K562 (cell line): ENCODE measurements around the gene ULBP1. TPM values are rescaled to one million over a fixed set of nuclear protein-coding genes. Genes with fewer than 3 reads are reported as not detected.
"Not testable (repeated sequence)": the region's sequence is repeated elsewhere in the genome, so short reads cannot be mapped to it uniquely, and the experiment has no call there.

Experiments used
- ATAC-seq: fragments of 200-7000 bp; cut with Tn5 transposase; 3 replicates; pipeline ENCODE4 v1.9.1; 2020; ENCODE audit warnings: moderate library complexity
- BruUV-seq: library from RNA; stranded (reverse); fragments of 400-500 nt; replicated peaks from 2 replicates; lab custom pipeline; 2021; lab: Mats Ljungman, UMichigan
- CTCF ChIA-PET: fragments of 300-600 bp; formaldehyde crosslinking; extraction: SDS; loops from one replicate; lab custom pipeline; 2021; ENCODE audit warnings: low intra/inter-chr PET ratio; lab: Yijun Ruan, JAX
- POLR2A ChIA-PET: fragments of 300-600, 350-650 bp; sonication (Branson Sonifier 250); formaldehyde crosslinking; extraction: SDS; loops from one replicate; lab custom pipeline; 2021; ENCODE audit warnings: antibody characterized with exemption, inconsistent platforms; lab: Yijun Ruan, JAX
- DNase-seq, 4 experiments: peaks; one replicate each; pipeline versions ENCODE4 v3.0.0 to v3.0.0-alpha.2; 2011 to 2018; ENCODE audit warnings: low spot score in 3 of 4, mixed read lengths in 3 of 4; ENCODE audit errors: extremely low read depth in 1 of 4
- FAIRE-seq: peaks from 2 replicates; lab custom pipeline; 2011; peaks lifted over from hg19 to GRCh38; lab: Jason Lieb, UNC
- H2AFZ ChIP-seq: 2 replicates; pipeline ENCODE4 v1.6.0; 2011; ENCODE audit warnings: low read depth, low read length, control low read depth, inconsistent platforms
- H3K27ac ChIP-seq: fragments of 200-600 bp; 3 replicates; pipeline ENCODE4 v1.8.0; 2011; ENCODE audit warnings: low read depth, mild to moderate bottlenecking, control low read depth, inconsistent platforms, low read length, moderate library complexity, mixed read lengths; ENCODE audit errors: extremely low read depth
- H3K27me3 ChIP-seq, 2 experiments: fragments of 300-600 bp in 1 of 2; 2 replicates in 1 of 2; 3 replicates in 1 of 2; pipeline versions ENCODE4 v1.6.0 to v1.8.0; 2011; ENCODE audit warnings: inconsistent platforms in 2 of 2, low read length in 2 of 2, mild to moderate bottlenecking in 1 of 2, mixed read lengths in 1 of 2, moderate library complexity in 1 of 2; ENCODE audit not compliant: control insufficient read depth in 2 of 2, insufficient read depth in 2 of 2
- H3K36me3 ChIP-seq: fragments of 300-600 bp; 3 replicates; pipeline ENCODE4 v1.8.0; 2011; ENCODE audit warnings: mild to moderate bottlenecking, low read length, inconsistent platforms; ENCODE audit not compliant: control insufficient read depth, insufficient read depth
- H3K4me1 ChIP-seq, 2 experiments: fragments of 200-600 bp in 1 of 2; replicated peaks in 1 of 2; 2 replicates in 1 of 2; 3 replicates in 1 of 2; pipeline versions ENCODE4 v1.5.1 to v1.8.0; 2011; ENCODE audit warnings: inconsistent platforms in 2 of 2, low read length in 2 of 2, mild to moderate bottlenecking in 1 of 2, mixed read lengths in 1 of 2, moderate library complexity in 1 of 2; ENCODE audit not compliant: control insufficient read depth in 2 of 2, insufficient read depth in 2 of 2
- H3K4me2 ChIP-seq: 2 replicates; pipeline ENCODE4 v1.6.1; 2011; ENCODE audit warnings: low read length, control low read depth, inconsistent platforms, mixed read lengths; ENCODE audit not compliant: insufficient read depth
- H3K4me3 ChIP-seq: fragments of 200-600 bp; sonication (generic), shearing (Covaris generic); 2 replicates; pipeline ENCODE4 v1.5.1; 2016; ENCODE audit warnings: control low read depth, inconsistent platforms
- H3K79me2 ChIP-seq: fragments of 200-600 bp; 3 replicates; pipeline ENCODE4 v1.8.0; 2011; ENCODE audit warnings: low read length, inconsistent platforms; ENCODE audit not compliant: control insufficient read depth, insufficient read depth
- H3K9ac ChIP-seq, 2 experiments: 2 replicates each; pipeline versions ENCODE4 v1.6.0 to v1.6.1; 2011; ENCODE audit warnings: low read depth in 2 of 2, low read length in 2 of 2, control low read depth in 1 of 2, inconsistent platforms in 1 of 2, mild to moderate bottlenecking in 1 of 2, mixed read lengths in 1 of 2; ENCODE audit not compliant: insufficient read depth in 1 of 2
- H3K9me1 ChIP-seq: one replicate; pipeline ENCODE4 v1.6.0; 2011; ENCODE audit warnings: inconsistent platforms, mild to moderate bottlenecking, low read length, moderate library complexity; ENCODE audit not compliant: control insufficient read depth, insufficient read depth
- H3K9me3 ChIP-seq: replicated peaks from 2 replicates; pipeline ENCODE4 v1.5.1; 2011; ENCODE audit warnings: low read depth, low read length, inconsistent platforms; ENCODE audit not compliant: control insufficient read depth, insufficient read depth
- H4K20me1 ChIP-seq: replicated peaks from 2 replicates; pipeline ENCODE4 v1.6.1; 2011; ENCODE audit warnings: low read length, inconsistent platforms, mixed read lengths; ENCODE audit not compliant: control insufficient read depth, insufficient read depth
- MAFF ChIP-seq: IDR thresholded peaks from 2 replicates; pipeline ENCODE4 v1.6.1; 2012; ENCODE audit warnings: low read length, improper control_type of control experiment
- PRMT5 ChIP-seq: sonication (generic); formaldehyde crosslinking; IDR thresholded peaks from 2 replicates; pipeline ENCODE4 v1.5.0; 2020; ENCODE audit warnings: missing genetic modification reagents
- TRIM28 ChIP-seq: fragments of 450-650 bp; IDR thresholded peaks from 2 replicates; pipeline ENCODE4 v1.6.1; 2017
- UBTF ChIP-seq, 2 experiments: IDR thresholded peaks; 2 replicates each; pipeline ENCODE4 v1.6.1; 2012; ENCODE audit warnings: improper control_type of control experiment in 2 of 2, low read depth in 2 of 2, low read length in 2 of 2, borderline replicate concordance in 1 of 2
- ZNF280B ChIP-seq: fragments of 250-450 bp; sonication (Bioruptor Pico); IDR thresholded peaks from 2 replicates; pipeline ENCODE4 v1.5.1; 2021; ENCODE audit warnings: mild to moderate bottlenecking
- WGBS: fragments of 100-300 bp; shearing (Covaris generic); methylation state at CpG from one replicate; pipeline ENCODE4 v1.1.6; 2016; ENCODE audit warnings: low coverage, mixed read lengths; ENCODE audit not compliant: insufficient coverage; ENCODE audit errors: missing lambda C conversion rate; 5-methylcytosine and 5-hydroxymethylcytosine counted together
- in situ Hi-C: fragments of 300-500 bp; cut with MboI; formaldehyde crosslinking; loops from 4 replicates; pipeline ENCODE4 v1.15.0; 2018; ENCODE audit warnings: inconsistent platforms, mixed read lengths
- intact Hi-C: fragments of 100-400 bp; cut with micrococcal nuclease; formaldehyde crosslinking; loops from 2 replicates; pipeline ENCODE4 v1.14.2; 2022
- polyA plus RNA-seq, 8 experiments: library from polyadenylated mRNA; depleted of rRNA in 4 of 8; stranded (reverse) in 5 of 8; unstranded in 3 of 8; fragments of >200 nt; fragmentation: Nextera tagmentation in 2 of 8; fragmentation: Illumina TruSeq in 1 of 8; extraction: Ambion mirVana in 2 of 8; extraction: Trizol in 1 of 8; gene quantifications; 2 replicates each; pipeline versions ENCODE4 v1.2.1 to v1.2.3, GENCODE V29; 2011 to 2014; ENCODE audit warnings: inconsistent platforms in 1 of 8, missing spikeins in 1 of 8
- total RNA-seq, 7 experiments: library from RNA; depleted of rRNA in 6 of 7; stranded (reverse); fragments of >200 nt in 6 of 7; fragmentation: Illumina TruSeq in 2 of 7; extraction: Trizol in 2 of 7; gene quantifications; 2 replicates each; pipeline versions ENCODE4 v1.2.1 to v1.2.3, GENCODE V29; 2011 to 2021; ENCODE audit warnings: low replicate concordance in 1 of 7

ULBP1 gene
- total and polyA plus RNA-seq, 9 of the 15 experiments (the other 6 are each of a cell fraction or from before 2014, with no cell fraction given) = 0.33 to 6.0 (median 2.5) TPM

GRCh38 chr6:149968909-149969308 lies 5.2 kb downstream of the ULBP1 start:
- H3K9me3 ChIP-seq, H3K4me2 ChIP-seq, H3K36me3 ChIP-seq, intact Hi-C loops, BruUV-seq, in situ Hi-C loops, H2AFZ ChIP-seq, H3K9ac ChIP-seq, CTCF ChIA-PET, H4K20me1 ChIP-seq, H3K79me2 ChIP-seq, ATAC-seq, H3K4me3 ChIP-seq, H3K27me3 ChIP-seq, H3K27ac ChIP-seq, FAIRE-seq, H3K9me1 ChIP-seq, H3K4me1 ChIP-seq, DNase-seq: not testable (repeated sequence)
- WGBS = 17% methylated on average over 2 of the region's 2 CpGs
- POLR2A ChIA-PET = interaction anchor here (1.0 kb wide), 1 partner anchor 44 kb away, joined by 3 read pairs; no protein-coding TSS in a partner anchor

GRCh38 chr6:149969635-149970034 lies 5.9 kb downstream of the ULBP1 start:
- H3K79me2 ChIP-seq = no peaks in the 10 kb centered on the region
- H3K4me2 ChIP-seq = no peak overlapping the region
- CTCF ChIA-PET = no interaction called here
- no peaks in the 10 kb centered on the region for H3K36me3 ChIP-seq
- ATAC-seq = no peak
- peaks cover 0 to 10% of the 10 kb centered on the region in 2 experiments; a peak in 3 of 5 replicates for H3K27me3 ChIP-seq
- no peak for DNase-seq
- POLR2A ChIA-PET = interaction anchor here (1.0 kb wide), 1 partner anchor 43 kb away, joined by 3 read pairs; no protein-coding TSS in a partner anchor
- FAIRE-seq = no peak
- H3K9me3 ChIP-seq = peaks cover 3% of the 10 kb centered on the region
- intact Hi-C loops (no loop called here), in situ Hi-C loops (no loop called here)
- H3K9ac ChIP-seq = no peak overlapping the region
- H3K4me1 ChIP-seq = peaks cover 0 to 1% of the 10 kb centered on the region in 2 experiments; a peak in 1 of 5 replicates
- no peaks in the 10 kb centered on the region; the same call in 1 of the 2 replicates for H4K20me1 ChIP-seq
- H3K9me1 ChIP-seq = no peaks in the 10 kb centered on the region
- H3K4me3 ChIP-seq = no peak overlapping the region
- no TSS peak for BruUV-seq
- H2AFZ ChIP-seq = no peak overlapping the region
- H3K27ac ChIP-seq = no peak overlapping the region
- WGBS = 6% methylated on average over 2 of the region's 2 CpGs
- no peak for TF ChIP-seq UBTF (IDR thresholded peaks at IDR 0.05; ENCODE audit: borderline replicate concordance in 1 of 2, low read depth in 2 of 2, low read length in 2 of 2)
- no peak for TF ChIP-seq TRIM28
- TF ChIP-seq ZNF280B (CRISPR knock-in tag) = no peak
- TF ChIP-seq PRMT5 (CRISPR knock-in tag) = no peak
- no peak for TF ChIP-seq MAFF
